Peyer's patch (tissue), 4 donors: Measurements from ENCODE around the gene TXNRD2. TPM values are rescaled to one million over a fixed set of nuclear protein-coding genes. Genes with fewer than 3 reads are reported as not detected.

ENCODE experiments used
- DNase-seq, 3 donors: peaks; one replicate each; pipeline ENCODE4 v3.0.0-alpha.2; 2017 to 2019
- H3K27ac ChIP-seq, 4 donors: fragments of 200-600 bp; sonication (generic); one replicate each; pipeline ENCODE4 v1.5.1; 2016 to 2019
- H3K27me3 ChIP-seq, 2 donors: fragments of 200-600 bp; sonication (generic); one replicate each; pipeline ENCODE4 v1.5.1; 2019
- H3K36me3 ChIP-seq, 3 donors: fragments of 200-600 bp; sonication (generic); one replicate each; pipeline ENCODE4 v1.5.1; 2016 to 2019
- H3K4me1 ChIP-seq, 4 donors: fragments of 200-600 bp; sonication (generic); one replicate each; pipeline ENCODE4 v1.5.1; 2016 to 2019
- H3K4me3 ChIP-seq, 4 donors: fragments of 200-600 bp; sonication (generic); 1 replicate in 3 of 4; 2 replicates in 1 of 4; pipeline ENCODE4 v1.5.1; 2016 to 2019; ENCODE audit warnings: mild to moderate bottlenecking in 1 of 4
- H3K9me3 ChIP-seq, 4 donors: fragments of 200-600 bp; sonication (generic); one replicate each; pipeline ENCODE4 v1.5.1; 2016 to 2019; ENCODE audit warnings: mild to moderate bottlenecking in 1 of 4
- CTCF ChIP-seq, 6 experiments: fragments of 450-650 bp in 4 of 6; fragments of 200-600 bp in 2 of 6; sonication (generic) in 1 of 6; IDR thresholded peaks; one replicate each; pipeline ENCODE4 v1.5.1; 2017 to 2019; ENCODE audit warnings: antibody characterized with exemption in 6 of 6, mild to moderate bottlenecking in 3 of 6, moderate library complexity in 1 of 6
- POLR2A ChIP-seq, 2 donors: fragments of 450-650 bp; IDR thresholded peaks; one replicate each; pipeline ENCODE4 v1.5.1; 2017; ENCODE audit warnings: antibody characterized with exemption in 2 of 2, mild to moderate bottlenecking in 2 of 2, moderate library complexity in 2 of 2
- total RNA-seq, 4 donors: library from RNA; depleted of rRNA; stranded (reverse); fragments of >200 nt; gene quantifications; one replicate each; pipeline ENCODE4 v1.1.0, GENCODE V29; 2016

TXNRD2 gene
- total RNA-seq, 4 donors from 2014 or later = 24.7 to 29.8 (median 27.2) TPM

GRCh38 chr22:19866665-19867009 lies 75.0 kb downstream of the TXNRD2 start:
- H3K36me3 ChIP-seq = no peaks in the 10 kb centered on the region
- H3K27me3 ChIP-seq = no peaks in the 10 kb centered on the region
- no peaks in the 10 kb centered on the region for H3K9me3 ChIP-seq
- no peak for TF ChIP-seq CTCF (IDR thresholded peaks at IDR 0.05)
- no peak for TF ChIP-seq POLR2A (IDR thresholded peaks at IDR 0.05)
- no peak overlapping the region for H3K4me3 ChIP-seq
- H3K4me1 ChIP-seq = no peaks in the 10 kb centered on the region
- no peak for DNase-seq
- H3K27ac ChIP-seq = no peak overlapping the region

- no peak for TF ChIP-seq CTCF (IDR thresholded peaks at IDR 0.05)
- TF ChIP-seq POLR2A (IDR thresholded peaks at IDR 0.05) = no peak
- Histone ChIP-seq H3K4me1 (no peaks in the 10 kb centered on the region), H3K9me3 (no peaks in the 10 kb centered on the region)
These were observed 76.3 kb downstream of the TXNRD2 start for GRCh38 chr22:19865141-19865829.

GRCh38 chr22:19864538-19865106 lies 77.0 kb downstream of the TXNRD2 start:
- Histone ChIP-seq H3K27me3 (no peaks in the 10 kb centered on the region), H3K4me1 (no peaks in the 10 kb centered on the region), H3K9me3 (no peaks in the 10 kb centered on the region), H3K4me3 (no peak overlapping the region), H3K27ac (no peak overlapping the region), H3K36me3 (no peaks in the 10 kb centered on the region)
- TF ChIP-seq CTCF (IDR thresholded peaks at IDR 0.05) = no peak
- TF ChIP-seq POLR2A (IDR thresholded peaks at IDR 0.05) = no peak
- DNase-seq = no peak

More at GRCh38 chr22:19865141-19865829, 76.3 kb downstream of the TXNRD2 start:
- Histone ChIP-seq H3K27me3 (no peaks in the 10 kb centered on the region), H3K27ac (no peak overlapping the region), H3K4me3 (no peak overlapping the region), H3K36me3 (no peaks in the 10 kb centered on the region)
- peak in 1 of 3 donors; percentile 15 for DNase-seq

- Histone ChIP-seq H3K4me3 (no peak overlapping the region), H3K4me1 (no peaks in the 10 kb centered on the region), H3K36me3 (no peaks in the 10 kb centered on the region), H3K9me3 (no peaks in the 10 kb centered on the region), H3K27ac (no peak overlapping the region), H3K27me3 (no peaks in the 10 kb centered on the region)
- DNase-seq = no peak
- TF ChIP-seq CTCF (IDR thresholded peaks at IDR 0.05) = no peak
- TF ChIP-seq POLR2A (IDR thresholded peaks at IDR 0.05) = no peak
These were observed 78.0 kb downstream of the TXNRD2 start for GRCh38 chr22:19863571-19863970.

GRCh38 chr22:19862619-19863246 lies 78.9 kb downstream of the TXNRD2 start:
- no peaks in the 10 kb centered on the region for H3K27me3 ChIP-seq
- DNase-seq = no peak
- TF ChIP-seq CTCF (IDR thresholded peaks at IDR 0.05) = no peak
- no peak for TF ChIP-seq POLR2A (IDR thresholded peaks at IDR 0.05)
- H3K9me3 ChIP-seq = no peaks in the 10 kb centered on the region
- H3K36me3 ChIP-seq = no peaks in the 10 kb centered on the region
- H3K27ac ChIP-seq = no peak overlapping the region
- no peak overlapping the region for H3K4me3 ChIP-seq
- no peaks in the 10 kb centered on the region for H3K4me1 ChIP-seq
